AG09309 (cell line): ENCODE measurements around the gene HOMER1.

ENCODE experiments used
- DNase-seq: peaks from one replicate; pipeline ENCODE4 v3.0.0-alpha.2; 2010; ENCODE audit warnings: low read depth
- H3K4me3 ChIP-seq: 2 replicates; pipeline ENCODE4 v1.5.1; 2011; ENCODE audit warnings: mild to moderate bottlenecking, low read depth, low read length, moderate library complexity; ENCODE audit not compliant: control insufficient read depth
- CTCF ChIP-seq: IDR thresholded peaks from 2 replicates; pipeline ENCODE4 v1.5.1; 2011; ENCODE audit warnings: mild to moderate bottlenecking, low read depth, low read length, inconsistent platforms; ENCODE audit not compliant: insufficient read depth, control insufficient read depth; ENCODE audit errors: missing control alignments

The HOMER1 gene

GRCh38 chr5:79486116-79486515 lies 27.8 kb downstream of the HOMER1 start:
- no peak for TF ChIP-seq CTCF
- DNase-seq = no peak
- H3K4me3 ChIP-seq = no peak overlapping the region

DNA sequence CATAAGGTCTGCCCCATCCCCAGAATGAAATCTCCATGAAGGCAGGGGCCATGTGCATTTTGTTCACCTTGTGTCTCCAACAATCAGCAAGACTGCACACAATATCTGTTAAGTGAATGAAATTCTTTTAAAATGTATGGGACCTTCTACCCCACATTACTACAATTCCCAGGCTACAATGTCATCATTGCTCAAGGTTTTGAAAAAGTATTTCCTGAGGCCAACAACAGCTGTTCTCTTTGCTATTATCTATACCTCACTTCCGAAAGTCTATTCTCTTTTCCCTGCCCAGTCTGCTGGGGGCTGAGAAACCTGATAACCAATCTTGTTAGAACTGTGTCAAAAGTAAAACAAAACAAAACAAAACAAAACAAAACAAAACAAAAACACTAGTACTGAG lies 29.2 kb downstream of the HOMER1 start:
- no peak for TF ChIP-seq CTCF
- DNase-seq = no peak

GRCh38 chr5:79481574-79481973 lies 32.4 kb downstream of the HOMER1 start:
- no peak for TF ChIP-seq CTCF
- no peak for DNase-seq

More for the DNA sequence above, 29.2 kb downstream of the HOMER1 start:
- no peak overlapping the region for H3K4me3 ChIP-seq

DNA sequence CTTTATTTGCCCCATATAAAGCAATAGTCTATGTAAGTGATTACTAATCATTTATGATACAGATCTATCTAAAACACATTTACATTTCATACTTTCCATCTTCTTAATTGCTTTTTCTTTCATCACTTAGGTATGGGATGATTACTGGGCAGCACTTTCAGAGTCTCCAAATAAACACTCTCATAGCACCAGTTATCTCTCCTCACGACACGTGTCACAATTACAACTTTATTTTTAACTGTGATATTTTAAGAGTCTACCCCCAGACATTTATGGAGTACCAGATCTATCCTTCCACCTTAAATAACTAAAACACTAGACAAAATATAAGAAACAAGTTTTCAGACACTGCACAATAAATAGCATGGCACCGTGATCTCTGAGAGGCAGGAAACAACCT lies 32.9 kb downstream of the HOMER1 start:
- DNase-seq = no peak
- no peak overlapping the region for H3K4me3 ChIP-seq

More at GRCh38 chr5:79481574-79481973, 32.4 kb downstream of the HOMER1 start:
- H3K4me3 ChIP-seq = no peak overlapping the region

GRCh38 chr5:79475152-79475466 lies 38.8 kb downstream of the HOMER1 start:
- no peak for TF ChIP-seq CTCF
- no peak for DNase-seq
- no peak overlapping the region for H3K4me3 ChIP-seq

More for the DNA sequence above, 32.9 kb downstream of the HOMER1 start:
- no peak for TF ChIP-seq CTCF

GRCh38 chr5:79474367-79475151 lies 39.4 kb downstream of the HOMER1 start:
- no peak for DNase-seq
- no peak for TF ChIP-seq CTCF
- H3K4me3 ChIP-seq = no peak overlapping the region
